Activated CD4-positive, alpha-beta T cell treated with anti-CD3 and anti-CD28 coated beads for 24 hours (primary cell): ENCODE results near the gene ORC6.
"Not testable (repeated sequence)": the region's sequence is repeated elsewhere in the genome, so short reads cannot be mapped to it uniquely, and the experiment has no call there.

Experiments used
- DNase-seq, 2 donors: peaks; one replicate each; pipeline ENCODE4 v3.0.0-alpha.2; 2020; ENCODE audit warnings: low read depth in 2 of 2

ORC6 gene, protein sequence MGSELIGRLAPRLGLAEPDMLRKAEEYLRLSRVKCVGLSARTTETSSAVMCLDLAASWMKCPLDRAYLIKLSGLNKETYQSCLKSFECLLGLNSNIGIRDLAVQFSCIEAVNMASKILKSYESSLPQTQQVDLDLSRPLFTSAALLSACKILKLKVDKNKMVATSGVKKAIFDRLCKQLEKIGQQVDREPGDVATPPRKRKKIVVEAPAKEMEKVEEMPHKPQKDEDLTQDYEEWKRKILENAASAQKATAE

DNA sequence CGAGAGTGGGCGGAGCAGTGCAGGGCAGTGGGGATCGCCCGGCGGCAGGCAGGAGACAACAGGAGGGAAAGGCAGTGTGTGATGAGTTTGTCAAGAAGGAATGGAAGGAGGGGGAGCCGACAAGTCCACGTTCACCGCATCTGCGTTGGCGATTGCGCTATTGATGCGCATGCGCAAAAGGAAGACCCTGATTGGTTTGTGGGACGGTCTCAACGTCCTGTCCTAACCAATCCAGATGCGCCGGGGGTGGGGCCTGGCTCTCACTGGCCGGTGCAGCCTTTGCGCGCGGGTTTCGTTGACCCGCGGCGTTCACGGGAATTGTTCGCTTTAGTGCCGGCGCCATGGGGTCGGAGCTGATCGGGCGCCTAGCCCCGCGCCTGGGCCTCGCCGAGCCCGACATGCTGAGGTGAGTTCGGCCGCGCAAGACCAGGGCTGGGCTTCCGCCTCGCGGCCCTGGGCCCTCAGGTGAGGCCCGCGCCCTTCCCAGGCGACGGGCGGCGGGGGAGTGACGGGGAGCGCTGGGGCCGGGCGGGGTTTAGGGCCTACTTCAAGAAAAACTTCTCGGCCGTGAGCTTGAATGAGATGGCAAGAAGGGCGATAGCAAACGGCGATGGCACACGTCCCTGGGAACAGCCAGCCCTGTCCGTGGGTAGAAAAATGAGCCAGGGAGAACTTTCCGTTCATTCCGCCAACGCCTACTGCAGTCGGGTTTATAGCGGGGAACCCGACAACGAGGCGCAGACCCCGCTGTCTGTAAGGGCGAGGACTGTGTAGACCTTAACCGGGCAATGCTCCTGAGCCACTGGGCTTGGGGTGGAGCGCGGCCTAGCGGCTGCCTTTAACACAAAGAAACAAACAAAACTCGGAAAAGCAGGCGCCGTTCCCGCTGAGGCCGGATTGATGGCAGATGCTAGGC is at the start of gene ORC6:
TSS of gene ORC6 (plus strand) at position 295 of the 916 bp plus-strand sequence. CDS start at position 342, 47 bp downstream.
- peak; percentile 95 for DNase-seq

DNA sequence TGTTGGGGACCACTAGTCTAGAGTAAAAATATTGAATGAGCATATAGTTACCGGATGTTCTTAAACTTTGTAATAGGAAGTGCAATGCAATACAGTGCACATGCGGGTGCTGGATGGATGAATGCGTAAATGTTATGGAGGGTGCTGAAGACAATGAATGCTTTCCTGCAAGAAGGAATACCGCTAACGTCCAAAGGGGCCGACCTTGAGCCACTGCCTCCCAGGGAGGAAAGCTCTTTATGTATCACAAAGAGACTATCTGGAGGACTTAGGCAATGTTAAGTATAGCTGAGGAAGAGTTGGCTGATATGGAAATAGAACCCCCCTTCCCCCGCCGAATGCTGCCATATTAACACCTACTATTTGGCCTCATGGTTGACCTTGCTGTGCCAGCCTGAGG is 40.8 kb upstream of the ORC6 start:
- no peak for DNase-seq

DNA sequence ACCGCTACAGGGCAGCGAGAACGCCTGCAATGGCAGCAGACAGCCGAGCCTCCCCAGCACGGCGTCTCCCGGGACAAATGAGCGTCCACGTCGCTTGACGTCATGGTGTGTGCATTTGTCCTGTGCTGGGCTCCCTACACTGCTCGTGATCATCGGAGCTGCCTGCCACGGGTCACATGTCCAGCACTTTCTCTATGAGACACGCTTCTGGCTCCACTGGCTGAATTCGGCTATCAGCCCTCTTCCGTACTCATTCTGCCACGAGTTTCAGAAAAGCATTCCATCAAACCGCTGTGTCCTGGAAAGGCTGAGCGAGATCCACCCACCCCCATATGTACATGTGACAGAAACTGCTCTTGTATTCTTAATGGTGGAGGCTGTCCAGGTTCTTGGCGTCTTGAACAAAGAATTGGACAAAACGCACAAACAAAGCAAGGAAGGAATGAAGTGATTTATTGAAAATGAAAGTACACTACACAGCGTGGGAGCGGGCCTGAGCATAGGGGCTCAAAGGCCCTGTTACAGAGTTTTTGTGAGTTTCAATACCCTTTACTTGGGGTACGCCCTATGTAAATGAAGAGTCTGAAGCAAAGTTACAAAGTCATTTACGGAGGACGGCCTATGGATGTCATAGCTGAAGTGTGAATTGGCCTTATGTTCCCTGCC is 39.7 kb upstream of the ORC6 start:
- DNase-seq = no peak

DNA sequence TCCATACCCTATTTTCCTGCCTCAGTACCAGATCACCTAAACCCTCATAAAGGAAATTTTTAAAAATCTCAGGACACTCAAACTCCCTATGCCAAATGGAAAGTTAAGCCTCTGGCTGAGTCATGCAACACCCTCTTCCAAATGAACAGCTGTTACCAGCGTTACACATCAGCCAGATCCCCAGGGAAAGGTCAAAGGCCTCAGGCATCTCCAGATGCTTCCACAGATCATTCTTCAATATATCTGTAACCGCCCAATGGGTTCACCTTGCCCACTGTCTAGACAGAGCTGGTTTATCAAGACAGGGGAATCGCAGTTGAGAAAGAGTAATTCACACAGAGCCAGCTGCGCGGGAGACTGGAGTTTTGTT is 39.2 kb upstream of the ORC6 start:
- no peak for DNase-seq

DNA sequence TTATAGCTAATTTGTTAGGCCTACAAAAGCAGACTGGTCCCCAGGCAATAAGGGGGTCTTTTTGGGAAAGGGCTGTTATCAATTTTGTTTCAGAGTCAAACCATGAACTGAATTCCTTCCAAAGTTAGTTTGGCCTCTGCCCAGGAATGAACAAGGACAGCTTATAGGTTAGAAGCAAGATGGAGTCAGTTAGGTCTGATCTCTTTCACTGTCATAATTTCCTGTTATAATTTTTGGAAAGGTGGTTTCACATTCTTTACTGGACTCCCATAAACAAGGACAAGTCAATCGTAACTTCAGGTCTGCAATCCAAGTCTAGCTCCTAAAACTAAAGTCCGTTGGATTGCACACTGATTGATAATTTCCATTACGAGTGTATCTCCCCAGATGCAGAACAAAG is 38.2 kb upstream of the ORC6 start:
- no peak for DNase-seq

DNA sequence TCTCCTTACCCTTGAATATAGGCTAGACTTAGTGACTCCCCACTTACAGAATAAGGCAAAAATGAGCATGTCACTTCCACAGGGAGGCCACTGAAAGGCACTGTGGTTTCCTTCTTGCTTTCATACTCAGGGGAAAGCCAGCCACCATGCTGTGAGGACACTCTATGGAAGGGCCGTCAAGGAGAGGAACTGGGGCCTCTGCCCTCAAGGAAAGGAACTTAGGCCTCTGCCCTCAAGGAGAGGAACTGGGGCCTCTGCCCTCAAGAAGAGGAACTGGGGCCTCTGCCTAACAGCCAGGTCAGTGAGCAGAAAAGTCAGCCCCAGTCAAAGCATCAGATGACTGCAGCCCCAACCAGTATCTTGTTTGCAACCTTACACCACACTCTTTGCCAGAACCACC is 30.5 kb upstream of the ORC6 start:
- no peak for DNase-seq

DNA sequence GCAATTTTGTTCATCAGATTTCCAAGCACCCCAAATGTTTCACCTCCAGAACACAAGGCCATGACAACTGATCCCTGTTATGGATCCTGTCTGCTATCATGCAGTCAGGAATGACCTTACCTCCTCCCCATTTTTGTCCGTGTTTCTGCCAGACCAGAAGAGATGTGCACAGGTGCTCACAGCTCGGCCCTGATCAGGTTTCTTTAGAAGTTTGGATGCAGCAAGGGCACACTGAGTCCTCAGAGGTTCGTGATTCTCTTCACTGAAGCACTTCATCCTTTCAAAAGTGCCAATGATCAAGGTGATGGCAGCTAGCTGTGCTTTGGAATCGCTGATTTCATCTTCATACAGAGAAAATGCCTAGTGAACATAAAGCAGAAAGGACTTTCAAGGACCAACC is 27.3 kb upstream of the ORC6 start:
- DNase-seq = no peak

DNA sequence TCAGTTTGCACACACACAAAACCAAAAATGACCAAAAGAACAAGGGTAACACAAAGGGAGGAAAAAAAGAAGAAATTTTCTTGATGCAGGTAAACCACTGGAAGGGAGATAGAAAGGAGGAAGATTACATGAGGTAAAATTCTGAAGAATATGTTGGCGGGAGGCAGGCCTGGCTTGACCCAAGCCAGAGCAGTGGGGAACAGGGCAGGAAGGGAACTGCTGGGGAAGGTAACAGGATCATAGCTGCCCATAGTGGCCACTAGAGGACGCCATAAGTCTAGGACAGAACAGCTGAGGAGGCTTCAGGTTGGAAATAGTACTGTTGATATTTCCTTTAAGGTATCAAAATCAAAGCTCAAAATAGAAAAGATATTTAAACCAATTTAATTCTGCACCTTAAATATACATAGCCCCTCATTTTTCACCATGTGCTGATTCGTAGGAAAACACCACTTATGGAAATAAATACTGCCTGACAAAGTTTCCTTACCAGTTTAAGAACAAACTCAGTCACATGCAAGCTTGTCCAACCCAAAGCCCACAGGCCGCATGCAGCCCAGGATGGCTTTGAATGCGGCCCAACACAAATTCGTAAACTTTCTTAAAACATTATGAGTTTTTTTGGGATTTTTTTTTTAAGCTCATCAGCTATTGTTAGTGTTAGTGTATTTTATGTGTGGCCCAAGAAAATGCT is 16.0 kb upstream of the ORC6 start:
- DNase-seq = no peak

DNA sequence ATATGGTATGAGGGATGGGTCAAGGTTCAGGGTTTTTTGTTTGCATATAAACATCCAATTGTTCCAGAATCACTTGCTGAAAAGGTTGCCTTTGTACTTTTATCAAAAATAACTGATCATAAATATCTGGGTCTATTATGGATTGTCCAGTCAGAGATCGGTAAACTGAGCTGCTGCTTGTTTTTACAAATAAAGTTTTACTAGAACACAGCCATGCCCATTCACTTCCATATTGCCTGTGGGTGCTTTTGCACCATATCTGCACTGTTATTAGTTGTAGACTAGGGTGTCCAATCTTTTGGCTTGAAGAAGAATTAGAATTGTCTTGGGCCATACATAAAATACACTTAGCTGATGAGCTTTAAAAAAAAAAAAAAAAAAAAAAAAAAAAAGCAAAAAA is 11.5 kb upstream of the ORC6 start:
- DNase-seq = not testable (repeated sequence)

DNA sequence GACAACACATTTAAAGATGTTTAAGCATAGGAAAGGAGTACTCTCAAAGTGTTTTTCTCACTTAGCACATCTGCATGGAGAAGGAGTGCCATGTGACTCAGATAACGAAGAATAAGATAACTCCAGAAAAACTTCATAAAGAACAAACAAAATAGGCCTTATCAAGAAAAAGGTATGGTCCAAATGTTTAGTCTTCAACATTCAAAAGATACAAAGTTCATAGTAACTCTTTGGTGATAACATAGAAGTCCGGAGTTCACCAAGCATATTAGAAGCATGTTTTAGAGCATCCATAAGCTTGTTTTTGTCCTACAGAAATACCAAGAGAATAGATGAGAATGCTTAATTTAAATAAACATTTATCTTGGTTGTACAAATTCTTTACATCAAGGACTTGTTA is 7.6 kb upstream of the ORC6 start:
- not testable (repeated sequence) for DNase-seq

DNA sequence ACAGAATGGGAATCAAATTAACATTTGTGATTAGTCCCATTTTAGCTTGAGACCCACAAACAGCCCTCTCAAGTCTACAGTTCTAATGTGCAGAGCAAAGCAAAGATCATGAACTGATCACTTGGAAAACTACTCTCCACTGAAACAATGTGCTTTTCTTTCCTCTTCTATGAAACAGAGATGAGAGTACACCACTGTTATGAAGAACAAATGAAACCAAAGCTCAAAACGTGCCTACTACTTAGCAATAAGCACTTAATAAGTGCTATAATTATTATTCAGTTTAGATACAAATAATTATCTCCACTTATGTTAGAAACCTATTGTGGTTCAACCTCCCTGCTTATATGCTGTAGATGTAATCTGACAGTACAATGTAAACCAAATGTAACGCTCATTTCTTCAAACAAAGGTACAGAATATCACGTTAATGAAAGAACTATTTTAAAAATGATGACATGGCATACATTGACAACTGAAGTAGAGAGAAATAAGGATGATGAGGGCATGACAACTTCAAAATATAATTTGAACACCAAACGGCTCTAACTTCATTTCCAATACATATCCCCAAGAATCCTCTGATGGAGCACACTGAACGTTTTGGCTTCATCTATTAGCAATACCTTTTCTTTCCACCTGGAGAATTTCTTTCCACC is 2.5 kb upstream of the ORC6 start:
- no peak for DNase-seq

DNA sequence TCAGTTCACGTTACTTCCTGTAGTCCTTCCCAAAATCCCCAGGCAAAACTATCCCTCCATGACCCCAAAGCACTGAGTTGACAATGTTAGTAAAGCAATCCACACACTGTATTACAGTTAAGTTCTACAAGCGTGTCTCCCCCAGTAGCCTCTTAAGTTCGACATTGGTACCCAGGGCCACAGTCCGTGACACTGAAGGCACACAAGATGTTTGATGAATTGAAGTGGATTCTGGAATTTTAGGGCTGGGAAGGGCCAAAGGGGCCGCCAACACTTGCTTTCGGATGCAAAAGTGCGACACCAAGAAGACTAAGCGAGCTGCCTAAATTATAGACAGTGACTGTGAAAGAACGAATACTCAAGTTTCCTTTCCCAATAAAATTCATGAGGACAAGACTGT is 2.0 kb upstream of the ORC6 start:
- no peak for DNase-seq

DNA sequence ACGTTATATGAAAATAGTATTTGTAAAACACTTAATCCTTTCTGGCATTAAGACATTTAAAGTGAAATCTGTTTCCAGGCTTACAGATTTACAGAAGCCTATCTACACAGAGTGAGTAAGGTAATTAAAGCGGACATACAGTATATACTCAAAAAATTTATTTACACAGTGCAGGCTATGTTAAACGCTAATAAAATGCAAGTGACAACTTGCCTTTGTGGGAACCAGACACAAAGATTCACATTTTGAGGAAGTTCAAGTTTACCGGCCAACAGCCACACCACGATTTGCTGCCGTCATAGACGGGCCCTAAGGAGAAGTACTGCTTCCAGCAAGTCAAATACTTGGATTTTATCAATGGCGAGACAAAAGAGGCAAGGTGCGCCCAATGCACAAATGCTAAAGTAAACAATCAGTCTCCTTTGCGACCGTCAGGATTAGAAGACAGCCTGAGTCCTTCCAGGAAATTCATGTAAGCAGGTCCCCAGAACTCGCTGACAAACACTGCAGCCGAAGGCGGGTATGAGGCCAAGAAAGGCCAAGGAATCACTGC is 1.3 kb upstream of the ORC6 start:
- no peak for DNase-seq

DNA sequence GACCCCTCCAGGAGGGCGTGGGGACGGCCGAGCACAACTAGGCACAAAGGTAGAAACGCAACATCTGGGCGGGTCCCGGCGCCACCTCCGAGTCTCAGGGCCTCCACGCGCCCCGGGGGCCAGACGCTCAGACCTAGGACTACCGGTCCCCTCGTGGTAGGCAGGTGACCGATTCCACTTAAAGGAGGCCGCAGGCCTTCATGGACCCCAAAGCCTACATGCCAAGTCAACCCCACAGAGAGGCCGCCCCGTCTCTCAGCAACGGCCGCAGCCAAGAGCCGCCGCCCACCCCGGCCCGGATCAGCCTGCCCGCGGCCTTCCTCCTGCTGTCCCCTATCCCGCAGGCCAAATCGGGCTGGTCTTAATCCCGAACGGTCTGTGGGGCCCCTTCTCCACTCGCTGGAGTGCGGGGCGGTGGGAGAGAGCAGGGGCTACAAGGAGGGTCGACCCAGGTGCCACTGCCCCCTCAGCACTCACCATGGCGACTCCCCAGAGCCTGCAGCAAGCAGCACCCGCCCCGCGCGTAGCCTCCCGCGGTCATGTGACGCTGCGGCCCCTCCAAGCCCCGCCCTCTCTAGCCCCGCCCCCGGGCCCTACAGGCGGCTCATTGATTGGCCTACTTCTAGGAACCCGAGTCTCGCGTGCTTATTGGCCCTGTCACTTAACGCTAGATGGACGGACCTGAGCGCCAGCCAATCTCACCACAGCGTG is 650 bp upstream of the ORC6 start, which contains the start of gene VPS35:
TSS of gene VPS35 (minus strand) at position 525 of the 711 bp plus-strand sequence. CDS start at position 480, 45 bp downstream.
- DNase-seq = peak; percentile 99 to 100

DNA sequence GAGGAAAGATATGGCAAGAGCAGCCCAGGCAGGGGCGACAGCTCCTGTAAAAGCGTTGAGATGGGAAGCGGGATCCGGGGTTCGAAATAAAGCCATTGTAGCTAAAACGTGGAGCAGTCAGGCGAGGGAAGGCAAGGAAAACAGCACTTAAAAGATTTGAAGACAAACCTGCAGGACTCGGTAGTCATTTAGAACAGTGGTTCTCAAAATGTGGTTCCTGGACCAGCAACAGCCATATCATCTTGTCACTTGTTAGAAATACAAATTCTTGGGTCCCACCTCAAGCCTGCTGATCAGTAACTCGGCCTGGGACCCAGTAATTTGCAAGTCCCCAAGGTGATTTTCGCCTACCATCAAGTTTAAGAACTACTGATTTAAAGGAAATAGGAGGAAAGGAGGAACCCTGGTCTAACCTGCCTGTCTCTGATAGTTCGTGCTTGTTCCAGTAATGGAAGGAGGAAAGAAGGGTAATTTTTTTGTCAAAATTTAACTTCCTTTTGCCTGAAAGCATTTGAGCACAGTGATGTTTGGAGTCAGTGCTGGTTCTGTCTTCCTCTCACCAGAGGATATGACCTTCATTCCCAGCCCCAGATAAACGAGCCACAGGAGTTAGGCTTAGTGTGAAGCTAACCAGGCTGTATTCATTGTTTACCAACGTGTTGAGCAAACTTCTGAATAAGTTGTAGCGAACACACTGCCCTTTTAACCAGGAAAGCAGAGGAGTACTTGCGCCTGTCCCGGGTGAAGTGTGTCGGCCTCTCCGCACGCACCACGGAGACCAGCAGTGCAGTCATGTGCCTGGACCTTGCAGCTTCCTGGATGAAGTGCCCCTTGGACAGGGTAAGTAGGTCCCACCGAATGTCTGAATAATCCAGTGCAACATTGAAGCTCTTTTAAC is 1.1 kb downstream of the ORC6 start:
- no peak for DNase-seq

DNA sequence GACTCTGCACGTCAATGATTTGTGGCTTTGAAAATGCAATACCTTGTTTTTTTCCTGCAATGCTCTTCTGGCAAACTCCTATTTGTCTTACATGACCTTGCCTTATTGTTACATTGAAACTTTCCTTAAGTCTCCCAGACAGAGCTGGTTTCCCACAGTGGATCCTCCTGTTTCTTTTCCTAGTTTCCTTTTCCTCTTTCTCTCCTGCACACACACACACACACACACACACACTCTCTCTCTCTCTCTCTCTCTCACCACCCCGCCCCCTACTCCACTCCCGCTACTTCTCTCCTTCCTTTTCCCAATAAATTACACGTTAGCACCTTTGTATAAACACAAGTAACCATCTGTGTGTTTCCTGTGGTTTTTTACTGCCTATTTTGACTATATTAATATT is 2.3 kb downstream of the ORC6 start:
- DNase-seq = no peak

DNA sequence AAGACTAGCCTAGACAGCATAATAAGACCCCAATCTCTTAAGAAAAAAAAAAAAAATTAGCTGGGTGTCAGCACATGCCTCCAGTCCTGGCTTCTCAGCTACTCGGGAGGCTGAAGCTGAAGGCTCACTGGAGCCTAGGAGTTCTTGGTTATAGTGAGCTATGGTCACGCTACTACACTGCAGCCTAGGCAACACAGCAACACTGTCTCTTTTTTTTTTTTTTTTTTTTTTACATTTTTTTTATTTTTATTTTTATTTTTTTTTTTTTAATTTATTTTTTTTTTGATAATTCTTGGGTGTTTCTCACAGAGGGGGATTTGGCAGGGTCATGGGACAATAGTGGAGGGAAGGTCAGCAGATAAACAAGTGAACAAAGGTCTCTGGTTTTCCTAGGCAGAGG is 4.1 kb downstream of the ORC6 start:
- no peak for DNase-seq

DNA sequence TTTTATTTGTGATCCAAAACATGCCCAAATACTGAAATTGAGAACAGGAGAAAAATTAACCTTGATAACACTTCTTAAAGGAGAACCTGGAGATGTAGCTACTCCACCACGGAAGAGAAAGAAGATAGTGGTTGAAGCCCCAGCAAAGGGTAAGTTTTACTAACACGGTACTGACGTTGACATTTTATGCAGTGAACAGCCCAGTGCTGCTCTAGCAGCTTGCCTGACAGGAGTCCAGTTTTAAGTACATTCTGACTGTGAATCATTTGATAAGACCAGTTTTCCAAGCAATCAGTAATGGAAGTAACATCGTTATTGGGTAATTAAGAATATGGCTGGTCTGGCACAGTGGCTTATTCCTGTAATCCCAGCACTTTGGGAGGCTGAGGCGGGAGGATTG is 6.5 kb downstream of the ORC6 start:
- DNase-seq = no peak

DNA sequence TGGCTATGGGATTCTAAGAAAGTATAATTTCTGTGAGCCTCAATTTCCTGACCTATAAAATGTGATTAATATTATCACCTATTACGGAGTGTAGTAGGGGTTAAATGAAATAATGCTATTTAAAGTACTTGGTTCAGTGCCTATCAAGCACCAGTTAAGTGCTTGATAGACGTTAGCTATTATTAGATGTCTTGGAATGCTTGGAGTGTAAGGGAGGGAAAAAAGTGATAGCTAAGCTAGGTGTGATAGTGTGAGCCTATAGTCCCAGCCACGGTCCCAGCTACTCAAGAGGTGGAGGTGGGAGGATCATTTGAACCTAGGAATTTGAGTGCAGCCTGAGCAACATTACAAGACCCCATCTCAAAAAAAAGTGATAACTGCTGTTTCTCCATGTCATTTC is 7.5 kb downstream of the ORC6 start:
- no peak for DNase-seq
